ENCODE data around the gene ADORA1.

Gene ADORA1

GRCh38 chr1:203178821-203179666, 51.5 kb downstream of the ADORA1 start:
- TF ChIP-seq ZBTB7A (IDR thresholded peaks at IDR 0.05; ENCODE audit: low read depth) (no peak), RAD21 (IDR thresholded peaks at IDR 0.05; ENCODE audit: low read depth) (no peak), YY1 (IDR thresholded peaks at IDR 0.05; ENCODE audit: low read depth) (no peak), USF1 (IDR thresholded peaks at IDR 0.05) (no peak), CREB1 (IDR thresholded peaks at IDR 0.05; ENCODE audit: low read depth) (no peak), TCF12 (IDR thresholded peaks at IDR 0.05; ENCODE audit: low read depth) (no peak)

- no peak for TF ChIP-seq NFIC (IDR thresholded peaks at IDR 0.05)
- no peak for TF ChIP-seq TEAD4 (IDR thresholded peaks at IDR 0.05)
- TF ChIP-seq YY1 (IDR thresholded peaks at IDR 0.05; ENCODE audit: low read depth) = no peak
- no peak for TF ChIP-seq TAF1 (IDR thresholded peaks at IDR 0.05; ENCODE audit: low read depth)
- no peak for TF ChIP-seq EGR1 (IDR thresholded peaks at IDR 0.05)
- TF ChIP-seq REST (IDR thresholded peaks at IDR 0.05; ENCODE audit: low read depth) = no peak
- no peak for TF ChIP-seq CEBPB (IDR thresholded peaks at IDR 0.05)
- TF ChIP-seq EP300 (IDR thresholded peaks at IDR 0.05; ENCODE audit: borderline replicate concordance) = no peak
- no peak for TF ChIP-seq FOXM1 (IDR thresholded peaks at IDR 0.05; ENCODE audit: borderline replicate concordance, low read depth)
- TF ChIP-seq ZBTB7A (IDR thresholded peaks at IDR 0.05; ENCODE audit: low read depth) = no peak
- no peak for TF ChIP-seq TCF12 (IDR thresholded peaks at IDR 0.05; ENCODE audit: low read depth)
- no peak for TF ChIP-seq RAD21 (IDR thresholded peaks at IDR 0.05; ENCODE audit: low read depth)
- TF ChIP-seq USF1 (IDR thresholded peaks at IDR 0.05) = no peak
- TF ChIP-seq MAX (IDR thresholded peaks at IDR 0.05) = no peak
- TF ChIP-seq CREB1 (IDR thresholded peaks at IDR 0.05; ENCODE audit: low read depth) = no peak
These were observed 52.1 kb downstream of the ADORA1 start for GRCh38 chr1:203179667-203180005.

- TF ChIP-seq TAF1 (IDR thresholded peaks at IDR 0.05; ENCODE audit: low read depth) = no peak
- no peak for TF ChIP-seq MAX (IDR thresholded peaks at IDR 0.05)
- TF ChIP-seq CREB1 (IDR thresholded peaks at IDR 0.05; ENCODE audit: low read depth) = no peak
- no peak for TF ChIP-seq ZBTB7A (IDR thresholded peaks at IDR 0.05; ENCODE audit: low read depth)
- TF ChIP-seq FOXM1 (IDR thresholded peaks at IDR 0.05; ENCODE audit: borderline replicate concordance, low read depth) = no peak
- no peak for TF ChIP-seq RAD21 (IDR thresholded peaks at IDR 0.05; ENCODE audit: low read depth)
- no peak for TF ChIP-seq NFIC (IDR thresholded peaks at IDR 0.05)
- no peak for TF ChIP-seq CEBPB (IDR thresholded peaks at IDR 0.05)
- TF ChIP-seq EP300 (IDR thresholded peaks at IDR 0.05; ENCODE audit: borderline replicate concordance) = no peak
- TF ChIP-seq REST (IDR thresholded peaks at IDR 0.05; ENCODE audit: low read depth) = no peak
- no peak for TF ChIP-seq YY1 (IDR thresholded peaks at IDR 0.05; ENCODE audit: low read depth)
- no peak for TF ChIP-seq USF1 (IDR thresholded peaks at IDR 0.05)
- TF ChIP-seq TCF12 (IDR thresholded peaks at IDR 0.05; ENCODE audit: low read depth) = no peak
- no peak for TF ChIP-seq EGR1 (IDR thresholded peaks at IDR 0.05)
- TF ChIP-seq TEAD4 (IDR thresholded peaks at IDR 0.05) = no peak
These were observed 53.2 kb downstream of the ADORA1 start for GRCh38 chr1:203180611-203181330.

GRCh38 chr1:203181586-203182386, 54.3 kb downstream of the ADORA1 start:
- no peak for TF ChIP-seq TAF1 (IDR thresholded peaks at IDR 0.05; ENCODE audit: low read depth)
- TF ChIP-seq EGR1 (IDR thresholded peaks at IDR 0.05) = no peak
- TF ChIP-seq TCF12 (IDR thresholded peaks at IDR 0.05; ENCODE audit: low read depth) = no peak
- TF ChIP-seq REST (IDR thresholded peaks at IDR 0.05; ENCODE audit: low read depth) = no peak
- no peak for TF ChIP-seq TEAD4 (IDR thresholded peaks at IDR 0.05)
- no peak for TF ChIP-seq YY1 (IDR thresholded peaks at IDR 0.05; ENCODE audit: low read depth)
- no peak for TF ChIP-seq ZBTB7A (IDR thresholded peaks at IDR 0.05; ENCODE audit: low read depth)
- TF ChIP-seq RAD21 (IDR thresholded peaks at IDR 0.05; ENCODE audit: low read depth) = no peak
- TF ChIP-seq CREB1 (IDR thresholded peaks at IDR 0.05; ENCODE audit: low read depth) = no peak
- no peak for TF ChIP-seq MAX (IDR thresholded peaks at IDR 0.05)
- no peak for TF ChIP-seq CEBPB (IDR thresholded peaks at IDR 0.05)
- TF ChIP-seq FOXM1 (IDR thresholded peaks at IDR 0.05; ENCODE audit: borderline replicate concordance, low read depth) = no peak
- no peak for TF ChIP-seq NFIC (IDR thresholded peaks at IDR 0.05)
- no peak for TF ChIP-seq EP300 (IDR thresholded peaks at IDR 0.05; ENCODE audit: borderline replicate concordance)

Measured in Ishikawa (cell line).